Cortex of kidney (tissue), 1 donor: Measurements from ENCODE around the gene LSAMP.

Source experiments
- DNase-seq: peaks from one replicate; lab custom pipeline; 2025; lab: John Stamatoyannopoulos, UW

The LSAMP gene

GRCh38 chr3:115836944-115837343 is 608.3 kb downstream of the LSAMP start:
- DNase-seq = no peak

GRCh38 chr3:115835946-115836345 is 609.3 kb downstream of the LSAMP start:
- DNase-seq = no peak

- no peak for DNase-seq
These were observed 611.2 kb downstream of the LSAMP start for GRCh38 chr3:115834068-115834467.

GRCh38 chr3:115833074-115833473 is 612.2 kb downstream of the LSAMP start:
- no peak for DNase-seq

GRCh38 chr3:115832265-115832664 is 613.0 kb downstream of the LSAMP start:
- no peak for DNase-seq

GRCh38 chr3:115831864-115832263 is 613.4 kb downstream of the LSAMP start:
- DNase-seq = no peak

- no peak for DNase-seq
These were observed 614.4 kb downstream of the LSAMP start for GRCh38 chr3:115830764-115831395.

GRCh38 chr3:115828401-115828800 is 616.9 kb downstream of the LSAMP start:
- DNase-seq = no peak

GRCh38 chr3:115827495-115827894 is 617.8 kb downstream of the LSAMP start:
- DNase-seq = no peak

- no peak for DNase-seq
These were observed 620.2 kb downstream of the LSAMP start for GRCh38 chr3:115825046-115825445.

- no peak for DNase-seq
These were observed 622.2 kb downstream of the LSAMP start for GRCh38 chr3:115823083-115823482.

GRCh38 chr3:115822579-115822978 is 622.7 kb downstream of the LSAMP start:
- DNase-seq = no peak

GRCh38 chr3:115819785-115820384 is 625.4 kb downstream of the LSAMP start:
- DNase-seq = no peak

- no peak for DNase-seq
These were observed 630.4 kb downstream of the LSAMP start for GRCh38 chr3:115814778-115815380.

GRCh38 chr3:115814006-115814405 is 631.3 kb downstream of the LSAMP start:
- DNase-seq = no peak

GRCh38 chr3:115808816-115809215 is 636.5 kb downstream of the LSAMP start:
- no peak for DNase-seq

- no peak for DNase-seq
These were observed 637.0 kb downstream of the LSAMP start for GRCh38 chr3:115808244-115808643.

GRCh38 chr3:115806501-115806900 is 638.8 kb downstream of the LSAMP start:
- no peak for DNase-seq

GRCh38 chr3:115805520-115805919 is 639.8 kb downstream of the LSAMP start:
- DNase-seq = no peak

GRCh38 chr3:115804713-115805119 is 640.6 kb downstream of the LSAMP start:
- no peak for DNase-seq

- no peak for DNase-seq
These were observed 641.1 kb downstream of the LSAMP start for GRCh38 chr3:115804200-115804599.

GRCh38 chr3:115803661-115804060 is 641.6 kb downstream of the LSAMP start:
- no peak for DNase-seq

GRCh38 chr3:115800489-115801075 is 644.7 kb downstream of the LSAMP start:
- DNase-seq = no peak
